Duodenal mucosa (tissue), 2 donors: ENCODE results near the gene BIRC5.

Experiments
- H3K27ac ChIP-seq: one replicate; pipeline ENCODE4 v1.7.0; 2013; ENCODE audit warnings: low read depth, low read length
- H3K27me3 ChIP-seq, 2 donors: one replicate each; pipeline ENCODE4 v1.7.0; 2013; ENCODE audit warnings: low read length in 2 of 2, control low read depth in 1 of 2; ENCODE audit not compliant: insufficient read depth in 2 of 2, control insufficient read depth in 1 of 2
- H3K36me3 ChIP-seq, 2 donors: one replicate each; pipeline ENCODE4 v1.7.0; 2013; ENCODE audit warnings: low read length in 2 of 2, control low read depth in 1 of 2; ENCODE audit not compliant: insufficient read depth in 2 of 2, control insufficient read depth in 1 of 2
- H3K4me1 ChIP-seq, 2 donors: one replicate each; pipeline ENCODE4 v1.7.0; 2013; ENCODE audit warnings: low read length in 2 of 2, control low read depth in 1 of 2; ENCODE audit not compliant: insufficient read depth in 2 of 2, control insufficient read depth in 1 of 2
- H3K4me3 ChIP-seq, 2 donors: one replicate each; pipeline ENCODE4 v1.7.0; 2013; ENCODE audit warnings: low read length in 2 of 2, low read depth in 1 of 2
- H3K9ac ChIP-seq, 2 donors: one replicate each; pipeline ENCODE4 v1.7.0; 2013; ENCODE audit warnings: low read length in 2 of 2, low read depth in 1 of 2
- H3K9me3 ChIP-seq, 2 donors: one replicate each; pipeline ENCODE4 v1.7.0; 2013; ENCODE audit warnings: low read length in 2 of 2, control low read depth in 1 of 2; ENCODE audit not compliant: control insufficient read depth in 1 of 2

Gene BIRC5

DNA sequence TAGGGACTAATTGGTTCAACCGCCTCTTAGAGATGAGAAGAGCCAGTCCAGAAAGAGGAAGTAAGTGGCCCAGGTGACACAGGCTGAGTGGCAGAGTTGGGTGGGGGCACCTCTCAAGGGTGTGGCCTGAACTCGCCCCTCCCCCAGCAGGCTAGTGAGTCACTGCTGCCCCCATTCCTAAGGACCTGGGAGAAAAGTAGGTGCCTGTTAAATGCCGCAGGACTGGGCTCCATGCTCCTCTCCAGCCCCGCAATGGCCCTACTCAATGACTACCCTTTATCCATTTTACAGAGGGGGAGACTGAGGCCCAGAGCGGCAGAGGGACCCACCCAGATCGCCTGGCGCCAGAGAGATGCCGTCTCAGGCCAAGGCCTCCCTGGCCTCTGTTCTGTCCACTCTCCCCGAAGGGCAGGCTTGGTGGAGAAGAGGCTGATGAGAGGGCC is 25.5 kb downstream of the BIRC5 start:
- H3K4me1 ChIP-seq, result no peaks in the 10 kb centered on the region
- no peaks in the 10 kb centered on the region for H3K36me3 ChIP-seq
- H3K27me3 ChIP-seq, result no peaks in the 10 kb centered on the region
- no peak overlapping the region for H3K4me3 ChIP-seq
- no peak overlapping the region for H3K9ac ChIP-seq
- H3K27ac ChIP-seq, result no peak overlapping the region
- no peaks in the 10 kb centered on the region for H3K9me3 ChIP-seq

DNA sequence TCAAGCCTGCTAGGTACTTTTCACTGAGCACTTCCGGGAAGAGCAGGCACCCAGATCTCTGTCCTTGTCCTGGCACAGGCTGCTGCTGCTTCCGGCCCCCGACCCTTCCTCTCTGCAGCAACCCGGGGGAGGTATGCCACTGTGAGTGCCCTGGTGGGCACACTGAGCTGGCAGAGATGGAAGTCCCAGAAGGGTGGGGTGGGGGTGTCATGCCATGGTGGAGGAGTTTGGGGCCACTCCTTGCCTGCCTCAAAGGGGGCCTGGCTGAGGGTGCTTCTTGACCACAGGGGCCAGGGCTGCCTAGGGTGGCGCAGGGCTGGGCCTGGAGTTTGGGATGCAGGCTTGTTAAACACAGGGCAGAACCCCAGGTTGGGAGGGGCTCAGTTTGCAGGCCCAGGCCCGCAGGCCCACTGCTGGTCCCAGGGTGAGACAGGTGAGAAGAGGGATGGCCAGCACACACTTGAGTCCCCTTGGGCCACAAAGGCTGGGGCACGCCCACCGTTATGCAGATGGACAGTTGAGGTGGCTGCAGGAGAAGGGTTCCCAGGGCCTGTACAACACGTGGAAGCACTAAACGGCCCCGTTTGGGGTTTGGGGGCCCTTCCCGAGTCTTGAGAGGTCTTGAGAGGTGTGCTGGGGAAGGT is 26.1 kb downstream of the BIRC5 start:
- H3K27ac ChIP-seq, result no peak overlapping the region
- no peaks in the 10 kb centered on the region for H3K27me3 ChIP-seq
- no peak overlapping the region for H3K9ac ChIP-seq
- H3K9me3 ChIP-seq, result no peaks in the 10 kb centered on the region
- H3K4me3 ChIP-seq, result no peak overlapping the region
- no peaks in the 10 kb centered on the region for H3K36me3 ChIP-seq
- no peaks in the 10 kb centered on the region for H3K4me1 ChIP-seq

DNA sequence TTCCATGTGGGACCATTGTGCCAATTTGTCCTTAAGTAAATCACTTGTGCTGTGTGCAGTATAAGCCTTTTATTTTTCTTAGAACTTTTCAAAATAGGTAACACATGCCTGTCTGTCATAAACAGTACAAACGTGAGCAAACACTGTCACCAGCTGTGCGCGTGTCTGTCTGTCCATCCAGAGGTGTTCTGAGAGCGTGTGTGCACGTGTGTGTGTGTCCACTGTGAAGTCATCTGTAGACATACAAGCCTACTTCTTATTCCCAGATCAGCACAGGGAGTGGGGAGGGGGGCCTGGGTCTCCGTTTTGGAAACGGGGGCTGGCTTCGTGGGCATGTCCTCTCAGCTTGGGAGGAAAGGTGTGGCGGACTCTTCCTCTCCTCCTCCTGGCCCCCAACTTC is 26.8 kb downstream of the BIRC5 start:
- Histone ChIP-seq H3K4me3 (no peak overlapping the region), H3K4me1 (no peaks in the 10 kb centered on the region), H3K9ac (no peak overlapping the region), H3K27me3 (no peaks in the 10 kb centered on the region), H3K9me3 (no peaks in the 10 kb centered on the region), H3K36me3 (no peaks in the 10 kb centered on the region), H3K27ac (no peak overlapping the region)

DNA sequence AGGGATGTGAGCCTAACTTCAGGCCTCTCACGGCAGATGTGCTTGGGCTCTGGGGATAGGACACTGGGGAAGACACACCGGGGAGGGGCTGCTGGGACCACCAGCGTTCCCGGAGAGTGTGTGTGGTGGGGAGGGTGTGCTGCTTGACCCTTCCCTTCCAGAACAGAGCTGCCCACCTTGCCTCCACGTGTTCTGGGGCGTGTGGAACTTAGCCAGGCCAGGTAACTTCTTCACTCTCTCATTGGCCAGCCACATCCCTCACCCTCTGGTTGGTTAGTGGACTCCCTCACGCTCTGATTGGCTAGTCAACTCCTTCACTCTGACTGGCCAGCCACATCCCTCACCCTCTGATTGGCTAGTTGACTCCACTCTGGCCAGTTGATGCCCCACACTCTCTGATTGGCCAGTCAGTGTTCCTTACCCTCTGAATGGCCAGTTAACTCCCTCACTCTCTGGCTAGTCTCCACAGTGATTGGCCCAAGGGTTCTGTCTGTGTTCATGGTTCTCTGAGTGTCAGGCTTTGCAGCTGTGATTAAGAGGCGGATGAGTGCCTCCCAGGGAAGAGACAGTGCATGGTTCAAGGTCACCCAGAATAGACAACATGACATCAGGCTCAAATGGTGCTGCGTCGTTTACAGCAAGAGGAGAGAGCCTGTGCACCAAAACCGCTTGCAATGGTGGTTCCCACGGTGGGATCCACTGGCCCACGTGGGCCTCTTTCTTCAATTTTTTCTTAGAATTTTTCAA is 27.4 kb downstream of the BIRC5 start:
- no peaks in the 10 kb centered on the region for H3K9me3 ChIP-seq
- H3K36me3 ChIP-seq, result no peaks in the 10 kb centered on the region
- no peak overlapping the region for H3K4me3 ChIP-seq
- no peak overlapping the region for H3K9ac ChIP-seq
- no peaks in the 10 kb centered on the region for H3K27me3 ChIP-seq
- no peaks in the 10 kb centered on the region for H3K4me1 ChIP-seq
- no peak overlapping the region for H3K27ac ChIP-seq

DNA sequence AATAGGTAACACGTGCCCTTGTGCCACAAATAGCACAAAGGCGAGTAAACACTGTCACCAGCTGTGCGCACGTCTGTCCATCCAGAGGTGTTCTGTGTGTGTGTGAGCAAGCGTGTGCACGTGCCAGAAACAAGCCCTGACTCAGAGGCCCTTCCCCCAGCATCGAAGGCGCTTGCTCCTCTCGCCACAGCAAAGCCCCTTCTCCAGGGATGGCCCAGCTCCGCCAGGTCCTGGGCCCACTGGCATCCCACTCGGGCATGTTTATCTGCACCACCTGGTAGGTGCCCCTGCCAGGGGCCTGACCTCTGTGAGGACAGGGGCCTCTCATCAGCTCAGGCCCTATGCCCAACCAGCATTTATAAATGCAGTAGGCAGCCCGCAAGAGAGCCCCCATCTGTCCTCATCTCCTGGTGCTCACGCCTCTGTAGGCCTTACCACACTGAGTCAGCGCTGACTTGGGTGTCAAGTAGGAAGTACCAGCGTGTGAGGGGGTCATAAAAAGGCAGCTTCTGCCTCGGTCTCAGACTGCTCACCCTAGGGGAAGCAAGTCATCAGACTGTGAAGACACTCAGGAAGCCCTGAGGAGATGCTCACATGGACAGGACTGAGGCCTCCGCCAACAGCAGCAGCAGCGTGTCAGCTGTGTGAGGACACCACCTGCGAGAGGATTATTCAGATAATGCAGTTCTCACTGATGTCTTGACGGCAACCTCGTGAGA is 28.1 kb downstream of the BIRC5 start:
- no peak overlapping the region for H3K4me3 ChIP-seq
- H3K9ac ChIP-seq, result no peak overlapping the region
- no peaks in the 10 kb centered on the region for H3K9me3 ChIP-seq
- no peak overlapping the region for H3K27ac ChIP-seq
- H3K4me1 ChIP-seq, result no peaks in the 10 kb centered on the region
- no peaks in the 10 kb centered on the region for H3K27me3 ChIP-seq
- no peaks in the 10 kb centered on the region for H3K36me3 ChIP-seq

DNA sequence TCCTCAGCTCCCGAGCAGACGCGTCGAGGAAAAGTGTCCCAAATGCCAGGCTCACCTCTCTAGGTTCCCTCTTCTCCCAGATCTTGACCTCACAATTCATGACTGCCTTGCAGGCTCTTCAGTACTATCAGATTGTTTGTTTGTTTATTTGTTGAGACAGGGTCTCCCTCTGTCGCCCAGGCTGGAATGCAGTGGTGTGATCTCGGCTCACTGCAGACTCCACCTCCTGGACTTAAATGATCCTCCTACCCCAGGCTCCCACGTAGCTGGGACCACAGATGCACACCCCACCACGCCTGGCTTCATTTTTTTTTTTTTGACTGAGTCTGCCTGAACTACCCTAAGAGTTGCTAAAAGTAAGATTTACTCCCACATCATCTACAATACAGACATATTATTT is 33.3 kb downstream of the BIRC5 start:
- no peak overlapping the region for H3K9ac ChIP-seq
- no peaks in the 10 kb centered on the region for H3K9me3 ChIP-seq
- no peak overlapping the region for H3K27ac ChIP-seq
- H3K4me1 ChIP-seq, result peaks cover 8 to 19% of the 10 kb centered on the region in 2 donors
- no peaks in the 10 kb centered on the region for H3K27me3 ChIP-seq
- H3K36me3 ChIP-seq, result no peaks in the 10 kb centered on the region
- H3K4me3 ChIP-seq, result no peak overlapping the region

DNA sequence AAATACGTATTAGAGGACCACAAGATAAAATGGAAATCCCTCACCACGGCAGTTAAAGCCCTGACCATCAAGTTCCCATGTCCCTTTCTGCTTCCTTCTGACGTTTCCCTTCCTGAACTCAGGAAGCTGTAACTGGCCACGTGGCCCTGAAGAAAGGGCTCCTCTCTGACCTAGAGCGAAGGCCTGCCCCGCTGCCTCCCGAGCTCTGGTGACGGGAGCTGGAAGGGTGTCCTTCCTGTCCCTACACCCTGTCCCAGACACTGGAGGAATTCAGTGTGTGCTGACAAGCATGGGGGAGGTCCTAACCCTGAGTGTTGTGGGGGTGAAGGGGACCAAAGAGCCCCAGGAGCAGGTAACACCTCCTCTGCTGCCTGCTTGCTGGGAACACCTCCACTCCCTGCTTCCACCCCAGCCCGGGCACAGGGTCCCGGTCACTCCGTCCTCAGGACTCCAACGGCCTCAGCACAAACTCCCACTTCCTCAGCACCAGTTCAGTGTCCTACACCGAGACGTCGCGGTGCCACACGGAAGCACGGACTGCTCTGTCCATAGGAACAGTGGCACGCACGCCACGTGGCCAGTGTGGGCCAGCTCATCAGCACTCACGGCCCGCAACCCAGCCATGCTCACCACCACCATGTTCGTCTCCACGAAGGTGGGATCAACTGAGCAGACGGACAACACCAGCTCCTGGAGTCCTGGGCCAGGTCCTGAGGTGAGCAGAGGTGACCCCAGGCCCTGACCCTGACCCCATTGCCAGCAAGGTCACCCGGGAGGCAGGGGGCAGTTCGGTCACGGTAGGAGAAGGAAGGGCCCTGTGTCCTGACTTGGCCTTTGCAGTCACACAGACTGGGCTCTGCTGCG is 34.2 kb downstream of the BIRC5 start:
- Histone ChIP-seq H3K9ac (no peak overlapping the region), H3K36me3 (no peaks in the 10 kb centered on the region), H3K9me3 (no peaks in the 10 kb centered on the region), H3K27ac (peak overlapping the region; percentile 32), H3K4me1 (peaks cover 15 to 28% of the 10 kb centered on the region in 2 donors), H3K4me3 (no peak overlapping the region), H3K27me3 (no peaks in the 10 kb centered on the region)

DNA sequence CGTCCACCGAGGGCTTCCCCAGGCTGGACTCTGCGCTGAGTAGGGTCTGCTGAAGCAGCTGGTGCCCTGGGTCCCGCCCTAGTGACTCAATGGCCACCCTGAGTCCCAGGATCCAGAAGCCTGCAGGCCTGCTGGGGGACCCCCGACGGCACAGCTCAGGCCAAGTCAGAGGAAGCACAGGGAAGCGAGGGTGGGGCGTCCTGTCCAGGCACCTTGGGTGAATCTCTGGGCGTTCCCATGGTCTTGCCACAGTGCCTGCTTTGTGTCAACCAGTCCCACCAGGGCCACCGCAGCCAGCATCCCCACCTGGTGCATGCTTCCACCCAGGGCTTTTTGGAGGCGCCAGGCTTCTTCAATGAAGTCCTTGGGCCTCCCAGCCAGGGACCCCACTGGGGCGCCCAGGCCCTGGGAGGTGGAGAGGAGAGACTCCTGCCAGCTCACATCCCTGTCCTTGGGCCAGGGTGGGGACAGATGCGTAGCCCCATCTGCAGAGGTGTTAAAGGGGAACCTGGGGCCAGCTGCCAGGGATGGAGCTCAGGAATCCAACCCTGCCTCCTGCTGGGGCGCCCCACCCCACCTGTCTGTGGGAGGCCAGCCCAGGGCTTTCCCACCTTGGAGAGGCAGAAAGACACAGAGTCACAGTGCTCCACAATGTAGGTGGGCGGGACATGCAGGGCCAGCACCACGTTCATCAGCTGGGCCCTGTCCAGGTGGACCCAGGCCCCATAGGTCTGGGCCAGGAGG is 35.2 kb downstream of the BIRC5 start:
- no peak overlapping the region for H3K9ac ChIP-seq
- H3K27ac ChIP-seq, result peak overlapping the region; percentile 6
- H3K27me3 ChIP-seq, result no peaks in the 10 kb centered on the region
- no peaks in the 10 kb centered on the region for H3K36me3 ChIP-seq
- H3K9me3 ChIP-seq, result no peaks in the 10 kb centered on the region
- H3K4me3 ChIP-seq, result no peak overlapping the region
- H3K4me1 ChIP-seq, result peaks cover 15 to 35% of the 10 kb centered on the region in 2 donors
